MV-4-11 (cell line): ENCODE measurements around the gene NUDT7.
A peak's percentile ranks its signal among the peaks of the same experiment; 100 is the strongest.

Source experiments
- DNase-seq: peaks from one replicate; lab custom pipeline; 2025; lab: John Stamatoyannopoulos, UW

The NUDT7 gene

DNA sequence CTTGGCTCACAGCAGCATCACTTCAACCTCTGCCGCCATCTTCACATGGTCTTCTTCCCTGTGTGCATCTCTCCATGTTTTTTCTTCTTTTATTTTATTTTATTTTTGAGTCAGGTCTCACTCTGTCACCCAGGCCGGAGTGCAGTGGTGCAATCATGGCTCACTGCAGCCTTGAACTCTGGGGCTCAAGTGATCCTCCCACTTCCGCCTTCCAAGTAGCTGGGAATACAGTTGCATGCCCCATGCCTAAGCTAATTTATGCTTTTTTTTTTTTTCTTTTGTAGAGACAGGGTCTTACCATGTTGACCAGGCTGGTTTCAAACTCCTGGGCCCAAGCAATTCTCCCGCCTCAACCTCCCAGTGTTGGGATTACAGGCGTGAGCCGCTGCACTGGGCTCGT, 1.9 kb downstream of the NUDT7 start:
- peak; percentile 39 for DNase-seq

- DNase-seq = no peak
Measured at GRCh38 chr16:77729951-77730350, 7.6 kb downstream of the NUDT7 start.

GRCh38 chr16:77732241-77732946, 10.1 kb downstream of the NUDT7 start:
- DNase-seq = no peak

GRCh38 chr16:77736879-77737278, 14.6 kb downstream of the NUDT7 start:
- peak; percentile 82 for DNase-seq

DNA sequence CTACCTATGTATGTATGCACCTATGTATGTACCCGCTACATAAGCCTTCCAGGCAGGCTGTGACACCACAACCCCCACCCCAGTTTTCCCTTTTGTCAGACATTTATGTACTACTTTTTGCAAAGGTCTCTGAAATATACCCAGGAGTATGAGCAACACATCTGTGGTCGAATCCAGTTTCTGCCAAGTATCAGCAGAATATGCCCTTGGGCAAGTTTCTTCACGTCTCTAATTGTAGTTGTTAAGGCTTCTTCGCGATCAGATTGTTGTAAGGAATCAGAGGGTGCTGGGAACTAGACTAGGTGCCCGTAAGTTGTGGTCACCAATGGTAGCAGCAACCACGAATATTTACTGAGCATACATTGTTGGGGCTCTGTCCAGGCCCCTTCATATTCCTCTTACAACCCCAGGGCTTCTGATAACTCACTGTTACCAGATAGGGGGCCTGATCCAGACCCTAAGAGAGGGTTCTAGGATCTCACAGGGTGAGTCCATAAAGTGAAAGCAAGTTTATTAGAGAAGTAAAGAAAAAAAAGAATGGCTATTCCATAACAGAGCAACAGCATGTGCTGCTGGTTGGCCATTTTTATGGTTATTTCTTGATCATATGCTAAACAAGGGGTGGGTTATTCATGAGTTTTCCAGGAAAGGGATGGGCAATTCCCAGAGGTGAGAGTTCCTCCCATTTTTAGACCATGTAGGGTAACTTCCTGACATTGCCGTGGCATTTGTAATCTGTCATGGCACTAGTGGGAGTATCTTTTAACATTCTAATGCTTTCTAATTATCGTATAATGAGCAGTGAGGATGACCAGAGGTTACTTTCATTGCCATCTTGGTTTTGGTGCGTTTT, 16.6 kb downstream of the NUDT7 start:
- DNase-seq = no peak

- DNase-seq = no peak
Measured at GRCh38 chr16:77739559-77739892, 17.2 kb downstream of the NUDT7 start.

- no peak for DNase-seq
Measured at GRCh38 chr16:77744141-77744540, 21.8 kb downstream of the NUDT7 start.

DNA sequence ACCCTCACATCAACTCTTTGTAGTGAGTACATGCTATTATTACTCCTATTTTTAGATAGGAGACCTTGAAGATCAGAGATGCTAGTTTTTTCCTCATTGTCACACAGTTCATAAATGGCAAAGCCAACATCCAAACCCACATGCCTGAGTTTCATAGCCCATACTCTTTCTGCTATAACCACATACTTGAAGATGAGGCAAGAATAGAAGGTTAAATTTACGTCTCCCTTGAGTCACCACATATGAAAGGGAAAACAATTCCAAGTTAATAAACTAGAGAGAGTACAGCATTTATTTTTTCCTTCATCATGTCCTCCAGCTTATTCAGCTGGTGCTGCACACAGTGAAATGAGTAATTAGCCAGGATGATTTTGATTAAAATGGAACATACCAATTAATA, 23.7 kb downstream of the NUDT7 start:
- peak; percentile 43 for DNase-seq

DNA sequence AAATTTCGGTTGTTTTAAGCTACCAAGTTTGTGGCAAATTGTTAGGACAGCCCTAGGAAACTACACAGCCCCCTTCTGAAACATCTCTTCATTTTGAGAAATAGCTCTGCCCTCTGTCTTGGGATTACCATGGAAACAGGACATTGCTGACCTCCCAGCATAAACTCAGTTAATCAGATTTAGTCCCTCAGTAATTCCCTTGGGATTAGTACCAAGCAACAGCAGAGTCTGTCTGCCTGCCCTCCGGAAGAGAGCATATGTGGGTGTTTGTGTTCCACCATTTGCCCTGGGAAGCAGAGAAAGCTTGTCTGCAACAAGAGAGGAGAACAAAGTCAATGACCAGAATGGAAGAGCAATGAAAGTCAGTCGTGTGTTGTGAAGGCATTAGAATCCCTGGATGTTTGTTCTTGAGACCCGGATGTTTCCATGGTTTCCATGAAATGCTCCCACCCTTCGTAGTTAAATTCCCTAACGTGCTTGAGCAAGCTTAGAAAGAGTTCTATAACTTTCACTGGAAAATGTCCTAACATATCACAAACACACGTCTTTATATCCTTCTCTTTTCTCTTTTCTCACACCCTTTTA, 26.2 kb downstream of the NUDT7 start:
- no peak for DNase-seq

DNA sequence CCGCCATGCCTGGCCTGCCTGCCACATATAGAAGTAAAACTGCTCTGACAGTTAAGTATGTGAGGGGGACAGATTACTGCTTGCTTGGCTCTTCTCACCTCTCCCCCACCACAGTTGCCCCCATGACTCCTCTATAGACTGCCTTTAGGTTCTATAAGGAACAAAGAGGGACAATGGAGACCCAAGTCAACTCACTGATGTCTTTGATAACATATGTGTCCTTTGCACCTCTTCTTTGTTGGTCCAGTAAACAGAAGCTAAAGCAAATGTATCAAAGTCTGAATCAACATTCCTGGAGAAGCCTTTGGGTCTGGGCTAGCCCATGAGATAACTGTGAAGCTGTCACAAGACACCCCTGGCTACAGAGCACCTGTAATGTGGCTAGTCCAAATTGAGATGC, 27.1 kb downstream of the NUDT7 start:
- no peak for DNase-seq

GRCh38 chr16:77758046-77758445, 35.7 kb downstream of the NUDT7 start:
- no peak for DNase-seq

DNA sequence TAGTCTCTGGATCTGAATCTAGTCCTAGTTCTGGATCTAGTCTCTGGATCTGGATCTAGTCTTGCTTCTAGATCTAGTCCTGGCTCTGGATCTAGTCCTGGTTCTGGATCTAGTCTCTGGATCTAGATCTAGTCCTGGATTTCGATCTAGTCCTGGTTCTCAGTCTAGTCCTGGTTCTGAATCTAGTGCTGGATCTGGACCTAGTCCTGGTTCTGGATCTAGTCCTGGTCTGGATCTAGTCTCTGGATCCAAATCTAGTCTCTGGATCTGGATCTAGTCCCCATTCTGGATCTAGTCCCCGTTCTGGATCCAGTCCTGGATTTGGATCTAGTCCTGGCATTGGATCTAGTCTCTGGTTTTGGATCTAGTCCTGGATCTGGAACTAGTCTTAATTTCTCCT, 36.2 kb downstream of the NUDT7 start:
- no peak for DNase-seq

- DNase-seq = peak; percentile 5
Measured at GRCh38 chr16:77759201-77759600, 36.9 kb downstream of the NUDT7 start.

GRCh38 chr16:77759821-77760220, 37.5 kb downstream of the NUDT7 start:
- DNase-seq = peak; percentile 24

DNA sequence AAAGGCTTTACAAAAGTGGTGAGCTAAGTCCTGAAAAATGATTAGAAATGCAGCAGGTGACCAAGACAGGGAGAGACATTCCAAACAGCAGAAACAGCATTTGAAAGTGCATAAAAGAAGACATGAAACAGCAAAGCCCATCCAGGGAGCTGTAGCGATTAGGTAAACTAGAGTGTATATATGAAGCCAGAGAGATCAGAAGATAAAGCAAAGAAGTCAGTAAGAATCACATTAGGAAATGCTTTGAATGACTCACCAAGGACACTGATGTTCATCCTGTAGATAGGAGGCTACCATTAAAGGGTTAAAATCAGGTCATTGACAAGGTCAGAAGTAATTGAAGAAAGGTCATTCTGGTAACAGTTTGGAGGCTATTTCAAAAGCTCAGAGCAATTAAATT, 38.5 kb downstream of the NUDT7 start:
- DNase-seq = no peak

DNA sequence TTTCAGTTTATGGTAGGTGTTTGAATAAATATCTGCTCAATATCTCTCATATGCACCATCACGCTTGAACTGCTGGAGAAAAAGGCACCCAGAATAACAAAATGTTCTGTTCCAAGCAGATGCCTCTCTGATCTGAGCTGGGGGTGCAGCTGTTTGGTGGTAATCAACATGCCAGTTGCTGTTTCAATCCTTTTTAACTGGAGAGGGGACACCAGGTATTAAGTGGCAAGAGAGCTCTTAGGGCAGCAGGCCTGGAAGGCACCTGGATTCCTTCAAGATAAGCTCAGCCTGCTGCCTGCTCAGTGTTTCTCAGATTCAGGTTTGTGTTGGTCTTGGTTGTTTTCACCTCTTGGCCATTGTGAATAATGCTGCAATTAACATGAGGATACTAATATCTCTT, 38.9 kb downstream of the NUDT7 start:
- DNase-seq = no peak

- no peak for DNase-seq
Measured at GRCh38 chr16:77762262-77762661, 39.9 kb downstream of the NUDT7 start.

GRCh38 chr16:77763994-77764393, 41.7 kb downstream of the NUDT7 start:
- DNase-seq = no peak

DNA sequence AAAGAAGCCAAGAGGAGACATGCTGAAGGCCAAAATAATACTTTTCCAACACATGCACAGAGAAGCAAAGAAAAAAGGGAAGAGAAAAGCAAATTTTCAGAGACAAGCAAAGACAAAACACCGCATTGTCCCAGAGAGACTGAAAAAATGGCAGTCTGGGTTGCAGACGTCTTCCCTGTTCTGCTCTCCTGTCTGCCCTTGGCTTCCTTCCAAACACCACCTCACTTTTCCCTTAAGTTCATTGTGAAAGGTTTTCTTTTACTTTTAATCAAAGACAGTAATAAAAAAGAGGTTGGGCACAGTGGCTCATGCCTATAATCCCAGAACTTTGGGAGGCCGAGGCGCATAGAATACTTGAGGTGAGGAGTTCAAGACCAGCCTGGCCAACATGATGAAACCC, 44.9 kb downstream of the NUDT7 start:
- no peak for DNase-seq

GRCh38 chr16:77767826-77768225, 45.5 kb downstream of the NUDT7 start:
- DNase-seq = no peak

DNA sequence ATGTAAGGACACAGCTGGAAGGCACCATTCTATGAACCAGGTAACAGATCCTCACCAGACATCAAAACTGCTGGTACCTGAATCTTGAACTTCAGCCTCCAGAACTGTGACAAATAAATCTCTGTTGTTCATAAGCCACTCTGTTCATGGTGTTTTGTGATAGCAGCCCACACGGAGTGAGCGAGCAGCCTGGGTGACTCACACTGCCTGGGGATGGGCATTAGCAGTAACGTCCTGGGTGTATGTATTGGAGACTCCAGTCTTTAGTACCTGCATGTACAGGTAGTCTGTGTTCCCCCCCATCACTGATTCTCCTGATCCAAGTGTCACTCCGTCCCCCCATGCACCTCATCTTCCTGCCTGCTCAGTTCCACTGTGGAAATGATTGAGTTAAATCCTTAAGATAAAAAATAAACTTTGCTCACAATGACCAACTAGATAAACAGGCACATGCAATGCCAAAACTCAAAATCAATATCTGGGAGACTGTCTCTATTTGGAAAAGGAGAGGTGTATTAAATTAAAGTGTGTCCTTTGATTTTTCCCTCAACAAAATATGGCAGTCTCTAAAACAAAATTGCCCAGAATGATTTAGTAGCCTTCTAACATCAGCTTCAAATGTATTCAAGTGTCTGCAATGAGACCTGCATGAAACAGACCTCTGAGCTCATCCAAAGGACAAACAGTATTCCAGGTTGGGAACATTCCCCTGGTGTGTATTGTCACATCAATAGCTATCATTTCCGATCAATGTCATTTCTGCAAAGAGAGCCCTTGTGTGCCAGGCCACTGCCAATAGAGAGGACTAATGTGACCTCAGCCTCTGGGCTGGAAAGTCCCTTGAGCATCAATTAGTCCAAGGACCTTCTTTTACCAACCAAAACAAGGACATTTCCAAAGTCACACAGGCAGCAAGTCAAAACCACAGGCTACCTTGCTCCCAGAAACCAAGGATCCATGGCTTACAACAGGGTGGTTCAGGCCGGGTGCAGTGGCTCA, 53.9 kb downstream of the NUDT7 start:
- no peak for DNase-seq

DNA sequence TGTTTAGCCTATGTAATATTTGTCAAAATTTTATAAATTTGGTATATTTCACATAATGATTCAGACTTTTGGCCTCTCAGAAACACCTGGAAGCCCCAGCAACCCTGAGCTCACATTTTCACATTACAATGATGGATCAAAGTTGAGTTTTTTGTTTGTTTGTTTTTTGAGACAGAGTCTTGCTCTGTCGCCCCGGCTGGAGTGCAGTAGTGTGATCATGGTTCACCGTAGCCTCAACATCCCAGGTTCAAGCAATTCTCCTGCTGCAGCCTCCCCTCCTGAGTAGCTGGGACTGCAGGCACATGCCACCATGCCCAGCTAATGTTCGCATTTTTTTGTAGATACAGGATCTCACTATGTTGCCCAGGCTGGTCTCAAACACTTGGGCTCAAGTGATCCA, 55.4 kb downstream of the NUDT7 start:
- DNase-seq = no peak
